PC-9 (cell line): Measurements from ENCODE around the gene CBLN3.

ENCODE experiments used
- CTCF ChIP-seq: fragments of 200-600 bp; sonication (generic); conservative IDR thresholded peaks from 2 replicates; pipeline ENCODE4 v1.6.1; 2017; ENCODE audit warnings: mixed run types, antibody characterized with exemption, mild to moderate bottlenecking, moderate library complexity
- EZH2 ChIP-seq: fragments of 200-600 bp; sonication (generic); IDR thresholded peaks from 2 replicates; pipeline ENCODE4 v1.8.0; 2017; ENCODE audit warnings: antibody characterized with exemption, low read depth

- TF ChIP-seq CTCF, result no peak
- TF ChIP-seq EZH2, result no peak
These were observed 24.7 kb downstream of the CBLN3 start for GRCh38 chr14:24404814-24405213.
